Gastroesophageal sphincter (tissue), 4 donors: ENCODE data around the gene STXBP1. TPM values are rescaled to one million over a fixed set of nuclear protein-coding genes. Genes with fewer than 3 reads are reported as not detected.

Source experiments
- ATAC-seq: fragments of 150-250 bp; one replicate; pipeline ENCODE4 v1.9.1; 2016; ENCODE audit warnings: mild to moderate bottlenecking, moderate library complexity
- H3K27ac ChIP-seq, 4 donors: fragments of 200-600 bp; sonication (generic) in 3 of 4; 1 replicate in 3 of 4; 2 replicates in 1 of 4; pipeline ENCODE4 v1.5.1; 2016 to 2019
- H3K27me3 ChIP-seq: fragments of 200-600 bp; sonication (generic); one replicate; pipeline ENCODE4 v1.5.1; 2019
- H3K36me3 ChIP-seq, 2 donors: fragments of 200-600 bp; sonication (generic); one replicate each; pipeline ENCODE4 v1.5.1; 2019; ENCODE audit warnings: control low read depth in 1 of 2
- H3K4me1 ChIP-seq, 3 donors: fragments of 200-600 bp; sonication (generic); 1 replicate in 2 of 3; 2 replicates in 1 of 3; pipeline ENCODE4 v1.5.1; 2016 to 2019; ENCODE audit warnings: control low read depth in 2 of 3
- H3K4me3 ChIP-seq, 2 donors: fragments of 200-600 bp; sonication (generic); one replicate each; pipeline ENCODE4 v1.5.1; 2019; ENCODE audit warnings: mild to moderate bottlenecking in 1 of 2, moderate library complexity in 1 of 2
- H3K9me3 ChIP-seq, 3 donors: fragments of 200-600 bp; sonication (generic); one replicate each; pipeline ENCODE4 v1.5.1; 2017 to 2019; ENCODE audit warnings: control low read depth in 2 of 3
- EP300 ChIP-seq: sonication (generic); formaldehyde crosslinking; IDR thresholded peaks from one replicate; pipeline ENCODE4 v1.6.1; 2017; ENCODE audit warnings: antibody characterized with exemption, mild to moderate bottlenecking
- POLR2A ChIP-seq, 2 donors: fragments of 450-650 bp; IDR thresholded peaks; one replicate each; pipeline ENCODE4 v1.6.1; 2017; ENCODE audit warnings: antibody characterized with exemption in 2 of 2, mild to moderate bottlenecking in 2 of 2, moderate library complexity in 1 of 2
- POLR2AphosphoS5 ChIP-seq: sonication (generic); formaldehyde crosslinking; IDR thresholded peaks from one replicate; pipeline ENCODE4 v1.6.1; 2017; ENCODE audit warnings: antibody characterized with exemption
- WGBS, 2 donors: methylation state at CpG; one replicate each; pipeline ENCODE4 v1.1.5; 2018; ENCODE audit warnings: low coverage in 1 of 2; 5-methylcytosine and 5-hydroxymethylcytosine counted together
- total RNA-seq, 4 donors: library from RNA; depleted of rRNA; stranded (reverse); fragments of >200 nt; gene quantifications; one replicate each; pipeline ENCODE4 v1.1.0, GENCODE V29; 2016
- TF ChIP-seq, protein P1 (sequence below), 4 experiments: fragments of 200-600 bp in 2 of 4; fragments of 450-650 bp in 2 of 4; sonication (generic) in 1 of 4; IDR thresholded peaks; one replicate each; pipeline ENCODE4 v1.5.1; 2017 to 2019; ENCODE audit warnings: antibody characterized with exemption in 4 of 4, mild to moderate bottlenecking in 2 of 4, moderate library complexity in 2 of 4

The STXBP1 gene
- total RNA-seq, 4 donors from 2014 or later: 25.7 to 47.0 (median 33.1) TPM

GRCh38 chr9:127726871-127727270 is 114.8 kb downstream of the STXBP1 start:
- peaks cover 0 to 11% (median 0%) of the 10 kb centered on the region in 3 donors for H3K4me1 ChIP-seq
- no peak overlapping the region for H3K27ac ChIP-seq
- peaks cover 24% of the 10 kb centered on the region for H3K27me3 ChIP-seq
- ATAC-seq: no peak
- no CpG with 5 or more reads among the region's 8 CpGs for WGBS, 2 donors
- TF ChIP-seq, protein P1, sequence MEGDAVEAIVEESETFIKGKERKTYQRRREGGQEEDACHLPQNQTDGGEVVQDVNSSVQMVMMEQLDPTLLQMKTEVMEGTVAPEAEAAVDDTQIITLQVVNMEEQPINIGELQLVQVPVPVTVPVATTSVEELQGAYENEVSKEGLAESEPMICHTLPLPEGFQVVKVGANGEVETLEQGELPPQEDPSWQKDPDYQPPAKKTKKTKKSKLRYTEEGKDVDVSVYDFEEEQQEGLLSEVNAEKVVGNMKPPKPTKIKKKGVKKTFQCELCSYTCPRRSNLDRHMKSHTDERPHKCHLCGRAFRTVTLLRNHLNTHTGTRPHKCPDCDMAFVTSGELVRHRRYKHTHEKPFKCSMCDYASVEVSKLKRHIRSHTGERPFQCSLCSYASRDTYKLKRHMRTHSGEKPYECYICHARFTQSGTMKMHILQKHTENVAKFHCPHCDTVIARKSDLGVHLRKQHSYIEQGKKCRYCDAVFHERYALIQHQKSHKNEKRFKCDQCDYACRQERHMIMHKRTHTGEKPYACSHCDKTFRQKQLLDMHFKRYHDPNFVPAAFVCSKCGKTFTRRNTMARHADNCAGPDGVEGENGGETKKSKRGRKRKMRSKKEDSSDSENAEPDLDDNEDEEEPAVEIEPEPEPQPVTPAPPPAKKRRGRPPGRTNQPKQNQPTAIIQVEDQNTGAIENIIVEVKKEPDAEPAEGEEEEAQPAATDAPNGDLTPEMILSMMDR (IDR thresholded peaks at IDR 0.05): no peak
- no peak for TF ChIP-seq POLR2A (IDR thresholded peaks at IDR 0.05)
- TF ChIP-seq EP300: no peak
- TF ChIP-seq POLR2AphosphoS5: no peak
- no peak overlapping the region for H3K4me3 ChIP-seq
- no peaks in the 10 kb centered on the region for H3K9me3 ChIP-seq
- H3K36me3 ChIP-seq: peaks cover 0 to 18% of the 10 kb centered on the region in 2 donors

- H3K4me1 ChIP-seq: peaks cover 0 to 18% (median 2%) of the 10 kb centered on the region in 3 donors
- no peak for ATAC-seq
- no peak for TF ChIP-seq POLR2A (IDR thresholded peaks at IDR 0.05)
- TF ChIP-seq EP300: no peak
- TF ChIP-seq POLR2AphosphoS5: no peak
- TF ChIP-seq, protein P1 (IDR thresholded peaks at IDR 0.05): no peak
- H3K27me3 ChIP-seq: peaks cover 13% of the 10 kb centered on the region
- 20 to 84% methylated on average over 1 to 7 of the region's 8 CpGs for WGBS, 2 donors
- no peak overlapping the region for H3K27ac ChIP-seq
- peaks cover 0 to 33% of the 10 kb centered on the region in 2 donors for H3K36me3 ChIP-seq
- no peak overlapping the region for H3K4me3 ChIP-seq
- no peaks in the 10 kb centered on the region for H3K9me3 ChIP-seq
Measured at GRCh38 chr9:127728808-127729207, 116.7 kb downstream of the STXBP1 start.

- no peaks in the 10 kb centered on the region for H3K9me3 ChIP-seq
- H3K27ac ChIP-seq: no peak overlapping the region
- peaks cover 0 to 33% of the 10 kb centered on the region in 2 donors for H3K36me3 ChIP-seq
- peaks cover 4% of the 10 kb centered on the region for H3K27me3 ChIP-seq
- peaks cover 0 to 18% (median 8%) of the 10 kb centered on the region in 3 donors for H3K4me1 ChIP-seq
- TF ChIP-seq, protein P1 (IDR thresholded peaks at IDR 0.05): no peak
- no peak for TF ChIP-seq POLR2A (IDR thresholded peaks at IDR 0.05)
- no peak for TF ChIP-seq EP300
- H3K4me3 ChIP-seq: no peak overlapping the region
- no peak for ATAC-seq
- WGBS, 2 donors: 75 to 100% methylated on average over 1 to 6 of the region's 18 CpGs
Measured at GRCh38 chr9:127729522-127730256, 117.6 kb downstream of the STXBP1 start.

- ATAC-seq: no peak
Measured at GRCh38 chr9:127730262-127730661, 118.2 kb downstream of the STXBP1 start.

More at GRCh38 chr9:127730262-127730661, 118.2 kb downstream of the STXBP1 start:
- H3K27me3 ChIP-seq: no peaks in the 10 kb centered on the region
- TF ChIP-seq POLR2AphosphoS5 (no peak), POLR2A (IDR thresholded peaks at IDR 0.05) (no peak), EP300 (no peak)
- TF ChIP-seq, protein P1 (IDR thresholded peaks at IDR 0.05): no peak
- H3K4me3 ChIP-seq: no peak overlapping the region
- H3K36me3 ChIP-seq: peaks cover 0 to 33% of the 10 kb centered on the region in 2 donors
- H3K4me1 ChIP-seq: peaks cover 0 to 16% (median 8%) of the 10 kb centered on the region in 3 donors
- H3K9me3 ChIP-seq: no peaks in the 10 kb centered on the region
- no peak overlapping the region for H3K27ac ChIP-seq
- 87 to 100% methylated on average over 1 to 4 of the region's 9 CpGs for WGBS, 2 donors
